ENCODE measurements around the gene PHF12.
"Not testable (repeated sequence)": the region's sequence is repeated elsewhere in the genome, so short reads cannot be mapped to it uniquely, and the experiment has no call there.

The PHF12 gene

DNA sequence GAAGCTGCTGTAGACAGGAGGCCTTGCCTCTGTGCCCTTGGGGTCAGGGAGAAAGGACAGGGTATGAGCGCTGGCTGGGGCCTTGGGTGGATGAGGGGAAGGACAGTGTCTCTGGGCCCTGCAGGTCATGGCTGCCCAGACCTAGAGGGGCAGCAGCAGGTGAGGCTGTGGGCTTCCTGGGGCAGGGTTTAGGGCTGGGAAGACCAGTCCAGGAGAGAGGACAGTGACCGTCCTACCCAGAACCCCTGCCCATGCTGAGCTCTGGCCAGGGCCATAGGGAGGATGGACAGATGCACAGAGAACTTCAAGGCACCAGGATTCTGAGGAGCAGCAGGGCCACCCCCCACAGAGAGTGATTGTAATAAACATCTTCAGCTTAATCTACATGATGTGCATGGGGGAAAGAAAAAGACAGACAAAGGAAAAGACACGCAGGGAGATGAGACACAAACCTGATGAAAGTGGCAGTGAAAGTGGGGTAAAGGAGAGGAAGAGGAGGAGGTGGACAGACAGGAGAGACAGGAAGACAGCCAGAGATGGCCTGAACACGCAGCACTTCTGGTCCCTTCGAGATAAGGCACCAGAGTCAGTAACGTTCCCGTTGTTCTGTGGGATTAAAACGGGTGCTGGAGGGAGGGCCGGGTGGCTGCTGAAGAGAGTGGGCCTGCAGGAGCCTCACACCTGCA lies 71.3 kb downstream of the PHF12 start:
- no peak for DNase-seq

- DNase-seq, result no peak
Observed at GRCh38 chr17:28878981-28879380, 72.3 kb downstream of the PHF12 start.

DNA sequence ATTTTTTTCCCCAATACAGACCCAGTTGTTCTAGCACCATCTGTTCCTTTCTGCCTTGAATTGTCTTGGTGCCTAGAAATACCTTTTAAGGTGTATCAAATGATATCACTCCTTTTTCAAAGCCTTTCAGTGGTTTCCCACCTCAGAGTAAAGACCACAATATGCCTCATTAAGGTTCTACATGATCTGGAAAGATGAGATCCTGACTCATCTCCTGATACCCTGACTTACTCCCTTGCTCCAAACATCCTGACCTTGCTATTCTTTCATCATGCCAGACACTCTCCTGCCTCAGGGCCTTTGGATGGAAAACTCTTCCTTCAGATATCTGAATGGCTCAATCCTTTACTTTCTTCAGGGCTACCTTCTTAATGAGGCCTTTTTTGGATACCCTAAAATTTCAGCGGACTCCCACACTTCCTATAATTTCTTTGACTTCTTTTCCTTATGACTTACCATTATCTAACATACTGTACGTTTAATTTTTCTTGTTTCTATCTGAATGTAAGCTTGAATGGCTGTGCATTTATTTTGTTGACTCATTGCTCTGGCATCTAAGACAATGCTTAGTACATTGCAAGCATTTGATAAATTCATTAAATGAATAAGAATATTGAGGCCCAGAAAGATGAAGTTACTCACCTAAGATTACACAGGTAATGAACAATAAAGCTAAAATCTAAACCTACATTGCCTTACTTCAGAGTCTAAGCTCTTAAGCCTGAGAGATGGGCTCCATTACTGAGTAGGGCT lies 73.0 kb downstream of the PHF12 start:
- no peak for DNase-seq

DNA sequence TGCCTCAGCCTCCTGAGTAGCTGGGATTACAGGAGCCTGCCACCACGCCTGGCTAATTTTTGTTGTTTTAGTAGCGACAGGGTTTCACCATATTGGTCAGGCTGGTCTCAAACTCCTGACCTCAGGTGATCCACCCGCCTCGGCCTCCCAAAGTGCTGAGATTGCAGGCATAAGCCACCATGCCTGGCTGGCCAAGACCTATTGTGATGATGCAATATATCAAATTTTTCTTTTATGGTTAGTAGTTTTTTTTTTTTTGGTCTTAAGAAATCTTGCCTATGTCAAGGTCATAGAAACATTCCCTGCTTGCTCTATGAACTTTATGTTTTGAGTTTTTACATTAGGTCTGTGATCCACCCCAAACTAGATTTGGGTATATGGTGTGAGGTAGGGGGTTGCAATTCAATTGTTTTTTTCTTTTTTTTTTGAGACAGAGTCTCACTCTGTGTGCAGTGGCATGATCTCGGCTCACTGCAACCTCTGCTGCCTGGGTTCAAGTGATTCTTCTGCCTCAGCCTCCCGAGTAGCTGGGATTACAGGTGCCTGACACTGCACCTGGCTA lies 74.1 kb downstream of the PHF12 start:
- not testable (repeated sequence) for DNase-seq

DNA sequence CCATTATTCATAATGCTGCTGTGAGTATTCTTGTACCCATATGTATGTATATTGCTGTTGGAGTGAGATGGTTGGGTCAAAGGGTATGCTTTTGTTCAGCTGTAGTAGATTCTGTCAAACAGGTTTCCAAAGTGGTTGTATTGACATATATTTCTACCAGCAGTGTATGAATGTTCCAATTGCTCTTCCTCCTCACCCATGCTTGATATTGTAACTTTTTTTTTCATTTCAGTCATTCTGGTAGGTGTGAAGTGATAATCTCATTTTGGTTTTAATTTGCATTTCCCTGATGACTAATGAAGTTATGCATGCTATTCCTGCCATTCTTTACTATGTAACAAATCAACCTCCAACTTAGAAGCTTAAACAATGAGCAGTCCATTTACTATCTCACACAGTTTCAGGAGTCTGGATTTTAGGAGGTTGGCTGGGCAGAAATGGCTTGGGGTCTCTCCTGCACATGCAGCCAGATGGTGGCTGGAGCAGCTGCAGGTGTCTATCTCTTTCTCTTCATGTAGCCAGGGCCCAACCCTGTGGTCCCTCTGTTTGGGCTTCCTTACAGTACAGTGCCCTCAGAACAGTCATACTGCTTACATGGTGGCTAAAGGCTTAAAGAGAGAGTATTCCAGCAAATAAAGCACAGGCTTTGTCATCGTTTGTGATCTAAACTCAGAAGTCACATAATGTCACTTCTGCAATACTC lies 75.3 kb downstream of the PHF12 start:
- no peak for DNase-seq

DNA sequence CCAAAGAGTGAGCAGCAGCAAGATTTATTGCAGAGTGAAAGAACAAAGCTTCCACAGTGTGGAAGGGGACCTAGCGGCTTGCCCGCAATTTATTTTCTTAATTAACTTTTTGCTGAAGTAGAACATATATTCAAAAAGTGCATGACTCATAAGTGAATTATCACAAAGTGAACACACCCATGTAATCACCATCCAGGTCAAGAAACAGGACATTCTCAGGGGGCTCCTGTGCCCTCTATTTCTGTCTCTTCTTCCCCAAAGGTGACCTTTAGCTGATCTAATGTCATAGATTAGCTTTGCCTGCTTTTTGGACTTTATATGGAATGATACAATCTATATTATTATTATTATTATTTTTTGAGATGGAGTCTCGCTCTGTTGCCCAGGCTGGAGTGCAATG lies 76.6 kb downstream of the PHF12 start:
- no peak for DNase-seq

- DNase-seq, result no peak
Observed at GRCh38 chr17:28873839-28874238, 77.5 kb downstream of the PHF12 start.

DNA sequence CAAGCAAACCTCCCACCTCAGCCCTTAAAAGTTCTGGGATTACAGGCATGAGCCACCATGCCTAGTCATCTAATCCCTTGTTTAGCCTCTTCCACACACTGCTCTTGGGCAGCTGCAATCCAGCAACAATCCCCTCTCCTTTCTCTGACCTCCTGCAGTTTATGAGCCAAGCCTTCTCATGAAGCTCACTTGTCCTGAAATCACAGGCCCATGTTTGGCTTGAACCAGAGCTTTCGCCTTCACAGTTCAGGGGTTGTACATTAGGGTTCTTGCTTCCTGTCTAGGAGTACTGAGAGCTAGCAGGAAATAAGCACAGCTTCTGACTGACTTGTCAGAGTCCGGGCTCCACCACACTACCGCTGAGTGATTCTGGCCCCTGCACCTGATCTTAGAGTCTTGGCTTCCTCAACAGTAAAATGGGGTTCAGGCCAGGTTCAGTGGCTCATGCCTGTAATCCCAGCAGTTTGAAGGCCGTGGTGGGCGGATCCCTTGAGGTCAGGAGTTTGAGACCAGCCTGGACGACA lies 80.2 kb downstream of the PHF12 start:
- DNase-seq, result peak; percentile 65

DNA sequence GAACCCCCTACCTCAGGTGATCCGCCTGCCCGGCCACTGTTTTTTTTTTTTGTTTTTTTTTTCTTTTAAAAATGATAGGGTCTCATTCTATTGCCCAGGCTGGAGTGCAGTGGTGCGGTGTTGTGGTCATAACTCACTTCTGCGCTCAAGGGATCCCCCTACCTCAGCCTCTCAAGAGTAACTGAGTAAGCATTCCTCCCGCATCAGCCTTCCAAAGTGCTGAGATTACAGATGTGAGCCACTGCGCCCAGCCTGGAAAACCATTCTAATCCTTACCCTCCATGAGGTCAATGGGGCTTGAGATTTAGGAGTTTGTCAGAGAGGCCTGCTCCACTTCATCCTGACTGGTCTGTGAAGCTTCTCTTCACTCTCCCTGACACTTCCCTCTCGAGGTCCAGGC lies 84.0 kb downstream of the PHF12 start:
- no peak for DNase-seq

DNA sequence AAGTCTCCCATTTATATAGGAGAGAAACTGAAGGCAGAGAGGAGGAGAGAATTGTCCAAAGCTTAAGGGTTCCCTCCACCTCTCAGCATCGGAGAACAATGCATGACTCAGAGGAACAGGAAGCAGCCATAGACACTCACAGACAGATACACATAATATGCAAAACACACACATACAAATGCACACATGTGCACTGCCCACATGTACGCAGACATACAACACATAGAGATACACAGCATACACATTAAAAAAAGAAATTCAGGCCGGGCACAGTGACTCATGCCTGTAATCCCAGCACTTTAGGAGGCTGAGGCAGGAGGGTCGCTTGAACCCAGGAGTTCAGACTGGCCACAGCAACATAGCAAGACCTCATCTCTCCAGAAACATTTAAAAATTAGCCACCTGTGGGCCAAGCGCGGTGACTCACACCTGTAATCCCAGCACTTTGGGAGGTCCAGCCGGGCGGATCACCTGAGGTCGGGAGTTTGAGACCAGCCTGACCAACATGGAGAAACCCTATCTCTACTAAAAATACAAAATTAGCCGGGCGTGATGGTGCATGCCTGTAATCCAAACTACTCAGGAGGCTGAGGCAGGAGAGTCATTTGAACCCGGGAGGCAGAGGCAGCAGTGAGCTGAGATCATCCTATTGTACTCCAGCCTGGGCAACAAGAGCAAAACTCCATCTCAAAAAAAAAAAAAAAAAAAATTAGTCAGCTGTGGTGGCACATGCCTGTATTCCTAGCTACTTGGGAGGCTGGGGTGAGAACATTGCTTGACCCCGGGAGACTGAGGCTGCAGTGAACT lies 85.2 kb downstream of the PHF12 start:
- DNase-seq, result no peak

GRCh38 chr17:28864991-28865849 lies 86.1 kb downstream of the PHF12 start:
- no peak for DNase-seq

- DNase-seq, result no peak
Observed at GRCh38 chr17:28863953-28864352, 87.4 kb downstream of the PHF12 start.

- DNase-seq, result no peak
Observed at GRCh38 chr17:28862561-28862960, 88.8 kb downstream of the PHF12 start.

- no peak for DNase-seq
Observed at GRCh38 chr17:28861393-28862203, 89.7 kb downstream of the PHF12 start.

- no peak for DNase-seq
Observed at GRCh38 chr17:28860363-28860808, 90.9 kb downstream of the PHF12 start.

DNA sequence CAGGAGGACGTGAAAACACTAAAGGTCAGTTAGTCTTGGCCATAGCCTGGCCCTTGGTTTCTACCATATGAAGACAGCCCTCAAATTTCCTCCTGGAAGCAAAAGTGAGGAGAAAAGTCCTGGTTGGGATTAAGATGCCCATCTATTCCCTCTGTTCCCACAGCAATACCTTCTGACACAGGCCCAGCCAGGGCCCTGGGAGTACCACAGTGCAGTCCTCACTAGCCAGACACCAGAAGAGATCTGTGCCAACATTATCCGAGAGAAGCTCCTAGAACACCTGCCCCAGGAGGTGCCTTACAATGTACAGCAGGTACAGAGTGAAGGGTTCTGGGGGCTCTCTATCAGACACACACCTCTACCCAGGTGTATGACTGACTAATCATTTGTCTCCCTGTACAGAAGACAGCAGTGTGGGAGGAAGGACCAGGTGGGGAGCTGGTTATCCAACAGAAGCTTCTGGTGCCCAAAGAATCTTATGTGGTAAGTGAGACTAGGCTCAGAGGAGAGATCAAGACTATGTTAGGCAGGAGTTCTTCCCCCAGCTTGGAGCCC lies 92.4 kb downstream of the PHF12 start:
- no peak for DNase-seq

- DNase-seq, result no peak
Observed at GRCh38 chr17:28857905-28858800, 93.2 kb downstream of the PHF12 start.

DNA sequence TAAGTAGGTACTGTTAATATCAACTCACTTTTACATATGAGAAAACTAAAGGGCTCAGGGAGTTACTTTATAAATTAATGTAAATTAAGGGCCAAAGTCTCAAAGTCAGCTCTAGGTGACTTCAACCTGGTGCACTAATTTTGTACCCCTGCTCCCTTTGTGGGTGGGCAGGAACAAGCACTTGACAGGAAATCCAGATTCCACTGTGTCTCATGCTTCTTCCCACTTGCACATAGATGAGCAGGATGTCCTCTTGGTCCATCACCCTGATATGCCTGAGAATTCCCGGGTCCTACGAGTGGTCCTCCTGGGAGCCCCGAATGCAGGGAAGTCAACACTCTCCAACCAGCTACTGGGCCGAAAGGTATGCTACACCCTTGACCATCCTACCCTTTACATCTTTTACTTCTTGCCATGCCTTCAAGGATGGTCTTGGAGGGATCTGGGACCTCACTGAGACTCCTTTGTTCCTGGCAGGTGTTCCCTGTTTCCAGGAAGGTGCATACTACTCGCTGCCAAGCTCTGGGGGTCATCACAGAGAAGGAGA lies 95.2 kb downstream of the PHF12 start:
- DNase-seq, result no peak

DNA sequence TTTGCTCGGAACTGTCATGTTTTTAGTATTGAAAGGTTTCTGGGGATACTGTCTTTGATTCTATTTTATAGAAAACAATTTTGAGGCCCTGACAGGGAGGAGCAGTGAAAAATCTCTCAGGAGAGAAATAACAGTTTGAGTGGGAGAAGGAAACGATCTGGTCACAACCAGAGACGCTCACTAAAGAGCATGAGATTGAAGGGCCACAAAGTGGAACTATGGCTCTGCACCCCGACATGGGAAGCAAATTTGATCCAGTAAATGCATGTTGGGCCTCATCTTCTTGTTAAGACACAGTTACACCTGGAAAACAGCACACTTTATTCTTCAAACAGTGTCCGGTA lies 96.0 kb downstream of the PHF12 start:
- no peak for DNase-seq
